Peyer's patch (tissue), 4 donors: ENCODE measurements around the gene SERPINH1.

ENCODE experiments used
- CTCF ChIP-seq, 6 experiments: fragments of 450-650 bp in 4 of 6; fragments of 200-600 bp in 2 of 6; sonication (generic) in 1 of 6; IDR thresholded peaks; one replicate each; pipeline ENCODE4 v1.5.1; 2017 to 2019; ENCODE audit warnings: antibody characterized with exemption in 6 of 6, mild to moderate bottlenecking in 3 of 6, moderate library complexity in 1 of 6
- POLR2A ChIP-seq, 2 donors: fragments of 450-650 bp; IDR thresholded peaks; one replicate each; pipeline ENCODE4 v1.5.1; 2017; ENCODE audit warnings: antibody characterized with exemption in 2 of 2, mild to moderate bottlenecking in 2 of 2, moderate library complexity in 2 of 2

- TF ChIP-seq CTCF (IDR thresholded peaks at IDR 0.05) (no peak), POLR2A (IDR thresholded peaks at IDR 0.05) (no peak)
Measured at GRCh38 chr11:75592715-75593114, 30.7 kb downstream of the SERPINH1 start.
